HepG2 (cell line): ENCODE data around the gene SLC35F3. TPM values are rescaled to one million over a fixed set of nuclear protein-coding genes. Genes with fewer than 3 reads are reported as not detected.

Source experiments
- ATAC-seq: fragments of 200-7000 bp; cut with Tn5 transposase; 3 replicates; pipeline ENCODE4 v1.9.1; 2020; ENCODE audit warnings: mild to moderate bottlenecking, moderate library complexity
- BruUV-seq: library from RNA; stranded (reverse); fragments of 400-500 nt; replicated peaks from 2 replicates; lab custom pipeline; 2021; lab: Mats Ljungman, UMichigan
- CTCF ChIA-PET: fragments of 300-600 bp; formaldehyde crosslinking; extraction: SDS; loops from one replicate; lab custom pipeline; 2021; ENCODE audit warnings: low total read pairs, inconsistent platforms, low intra/inter-chr PET ratio; lab: Yijun Ruan, JAX
- POLR2A ChIA-PET: fragments of 350-600 bp; sonication (Branson Sonifier 250); formaldehyde crosslinking; loops from one replicate; lab custom pipeline; 2020; ENCODE audit warnings: antibody characterized with exemption, inconsistent platforms; lab: Yijun Ruan, JAX
- DNase-seq: peaks from one replicate; pipeline ENCODE4 v3.0.0-alpha.2; 2015; ENCODE audit warnings: low spot score
- FAIRE-seq: peaks from 3 replicates; lab custom pipeline; 2011; peaks lifted over from hg19 to GRCh38; lab: Jason Lieb, UNC
- H2AFZ ChIP-seq: one replicate; pipeline ENCODE4 v1.6.1; 2011; ENCODE audit warnings: low read length, inconsistent platforms
- H3K27ac ChIP-seq: fragments of 300-600 bp; 3 replicates; pipeline ENCODE4 v1.8.0; 2011; ENCODE audit warnings: mixed run types, mild to moderate bottlenecking, mixed read lengths, low read length, inconsistent platforms; ENCODE audit not compliant: insufficient read depth; ENCODE audit errors: extremely low read length
- H3K27me3 ChIP-seq, 2 experiments: fragments of 200-600 bp in 1 of 2; 2 replicates in 1 of 2; 3 replicates in 1 of 2; pipeline versions ENCODE4 v1.6.0 to v1.8.0; 2011; ENCODE audit warnings: low read length in 2 of 2, mild to moderate bottlenecking in 2 of 2, moderate library complexity in 2 of 2, inconsistent platforms in 1 of 2; ENCODE audit not compliant: insufficient read depth in 2 of 2, control insufficient read depth in 1 of 2
- H3K36me3 ChIP-seq, 2 experiments: fragments of 200-600 bp in 1 of 2; replicated peaks in 1 of 2; 2 replicates in 1 of 2; 3 replicates in 1 of 2; pipeline versions ENCODE4 v1.5.1 to v1.8.0; 2011; ENCODE audit warnings: low read length in 2 of 2, inconsistent platforms in 1 of 2; ENCODE audit not compliant: insufficient read depth in 2 of 2, control insufficient read depth in 1 of 2
- H3K4me1 ChIP-seq: 2 replicates; pipeline ENCODE4 v1.5.1; 2012; ENCODE audit warnings: low read length, inconsistent platforms; ENCODE audit not compliant: insufficient read depth
- H3K4me2 ChIP-seq: 2 replicates; pipeline ENCODE4 v1.6.0; 2011; ENCODE audit warnings: low read depth, low read length, inconsistent platforms
- H3K4me3 ChIP-seq, 3 experiments: fragments of 200-600 bp in 1 of 3; sonication (generic), shearing (Covaris generic) in 1 of 3; replicated peaks in 1 of 3; 2 replicates each; pipeline ENCODE4 v1.5.1; 2011 to 2016; ENCODE audit warnings: low read length in 3 of 3, inconsistent platforms in 2 of 3, low read depth in 2 of 3, mild to moderate bottlenecking in 2 of 3, control low read depth in 1 of 3, mixed read lengths in 1 of 3; ENCODE audit not compliant: insufficient read depth in 1 of 3
- H3K79me2 ChIP-seq: one replicate; pipeline ENCODE4 v1.6.1; 2011; ENCODE audit warnings: low read length, inconsistent platforms; ENCODE audit not compliant: insufficient read depth
- H3K9ac ChIP-seq: 2 replicates; pipeline ENCODE4 v1.6.0; 2011; ENCODE audit warnings: mild to moderate bottlenecking, low read depth, low read length, inconsistent platforms; ENCODE audit not compliant: insufficient read depth
- H3K9me3 ChIP-seq: 2 replicates; pipeline ENCODE4 v1.5.1; 2012; ENCODE audit warnings: mild to moderate bottlenecking, low read length
- H4K20me1 ChIP-seq: 2 replicates; pipeline ENCODE4 v1.6.0; 2011; ENCODE audit warnings: inconsistent platforms, mild to moderate bottlenecking, low read length, moderate library complexity; ENCODE audit not compliant: insufficient read depth
- LCORL ChIP-seq, 2 experiments: fragments of 450-650 bp in 1 of 2; sonication (generic) in 1 of 2; formaldehyde crosslinking in 1 of 2; IDR thresholded peaks; 2 replicates each; pipeline versions ENCODE4 v1.5.0 to v1.6.1; 2017 to 2020; ENCODE audit warnings: antibody characterized with exemption in 1 of 2, missing genetic modification reagents in 1 of 2
- PLRG1 ChIP-seq: fragments of 450-650 bp; conservative IDR thresholded peaks from 2 replicates; pipeline ENCODE4 v1.6.1; 2016
- STAT6 ChIP-seq: sonication (generic); formaldehyde crosslinking; IDR thresholded peaks from 2 replicates; pipeline ENCODE4 v1.4.0; 2020; ENCODE audit warnings: missing genetic modification reagents, mild to moderate bottlenecking, borderline replicate concordance
- XRCC5 ChIP-seq: fragments of 200-400 bp; formaldehyde crosslinking; optimal IDR thresholded peaks from 2 replicates; pipeline ENCODE3; 2017; ENCODE audit warnings: mild to moderate bottlenecking, low read length
- ZNF407 ChIP-seq: sonication (generic); formaldehyde crosslinking; IDR thresholded peaks from one replicate; pipeline ENCODE4 v1.5.1; 2020; ENCODE audit warnings: mild to moderate bottlenecking, missing genetic modification reagents; ENCODE audit errors: not compliant biosample characterization
- ZNF646 ChIP-seq: sonication (generic); formaldehyde crosslinking; IDR thresholded peaks from 2 replicates; pipeline ENCODE4 v1.9.0; 2021; ENCODE audit warnings: mild to moderate bottlenecking, missing genetic modification reagents
- WGBS: methylation state at CpG from one replicate; pipeline ENCODE4 v1.1.6; 2017; ENCODE audit warnings: low lambda C conversion rate; 5-methylcytosine and 5-hydroxymethylcytosine counted together
- in situ Hi-C: cut with HindIII; loops from 2 replicates; pipeline ENCODE4 v1.10.0; 2017; ENCODE audit warnings: low pct_unique_long_range_greater_than_20kb; ENCODE audit not compliant: extremely low pct_ligation_motif_present
- intact Hi-C: fragments of 100-400 bp; cut with micrococcal nuclease; formaldehyde crosslinking; loops from one replicate; pipeline ENCODE4 v1.10.0; 2022; ENCODE audit not compliant: unreplicated experiment
- polyA plus RNA-seq, 8 experiments: library from polyadenylated mRNA; depleted of rRNA in 3 of 8; stranded (reverse) in 7 of 8; unstranded in 1 of 8; fragments of >200 nt; fragmentation: Illumina TruSeq in 4 of 8; extraction: Trizol in 4 of 8; gene quantifications; 2 replicates each; pipeline versions ENCODE4 v1.2.1 to v1.2.3, GENCODE V29; 2011 to 2016; ENCODE audit warnings: low read depth in 4 of 8, missing spikeins in 1 of 8, mixed read lengths in 1 of 8; ENCODE audit not compliant: insufficient read depth in 1 of 8
- total RNA-seq, 5 experiments: library from RNA; depleted of rRNA; stranded (reverse); fragments of >200 nt; fragmentation: Illumina TruSeq; extraction: Trizol; gene quantifications; 2 replicates each; pipeline ENCODE4 v1.2.3, GENCODE V29; 2016; ENCODE audit warnings: low read depth in 1 of 5

Gene SLC35F3
- total and polyA plus RNA-seq, 2 of the 13 experiments (the other 11 are each of a cell fraction or from before 2014, with no cell fraction given): not detected

GRCh38 chr1:234279021-234279420 lies 374.5 kb downstream of the SLC35F3 start:
- Histone ChIP-seq H3K79me2 (no peaks in the 10 kb centered on the region), H3K27ac (no peak overlapping the region), H3K9me3 (no peaks in the 10 kb centered on the region), H3K36me3 (no peaks in the 10 kb centered on the region), H2AFZ (no peak overlapping the region), H3K4me2 (no peak overlapping the region), H3K4me3 (no peak overlapping the region), H3K27me3 (peaks cover 0 to 26% of the 10 kb centered on the region in 2 experiments; a peak in 3 of 5 replicates), H3K9ac (no peak overlapping the region), H3K4me1 (no peaks in the 10 kb centered on the region), H4K20me1 (no peaks in the 10 kb centered on the region)
- no peak for DNase-seq
- 0% methylated on average over 1 of the region's 1 CpG for WGBS
- ChIA-PET CTCF (no interaction called here), POLR2A (no interaction called here)
- FAIRE-seq: no peak
- intact Hi-C loops: no loop called here
- no peak for TF ChIP-seq LCORL (IDR thresholded peaks at IDR 0.05)
- TF ChIP-seq LCORL (CRISPR knock-in tag; IDR thresholded peaks at IDR 0.05): no peak
- no peak for TF ChIP-seq STAT6 (CRISPR knock-in tag)
- no peak for TF ChIP-seq ZNF646 (CRISPR knock-in tag)
- no peak for TF ChIP-seq XRCC5
- no peak for TF ChIP-seq PLRG1
- TF ChIP-seq ZNF407: no peak
- BruUV-seq: no TSS peak
- ATAC-seq: no peak
- in situ Hi-C loops: no loop called here
